Coronary artery (tissue), 2 donors: ENCODE data around the gene SPAG6.

ENCODE experiments used
- DNase-seq: peaks from one replicate; pipeline ENCODE4 v3.0.0-alpha.2; 2017; ENCODE audit warnings: low spot score
- H3K27ac ChIP-seq, 2 donors: fragments of 200-600 bp; sonication (generic); one replicate each; pipeline ENCODE4 v1.5.1; 2016 to 2019
- H3K4me3 ChIP-seq: fragments of 200-600 bp; sonication (generic); 2 replicates; pipeline ENCODE4 v1.5.1; 2016; ENCODE audit warnings: mild to moderate bottlenecking, moderate library complexity
- TF ChIP-seq, protein P1 (sequence below): fragments of 200-600 bp; sonication (generic); IDR thresholded peaks from one replicate; pipeline ENCODE4 v1.5.1; 2019; ENCODE audit warnings: antibody characterized with exemption

The SPAG6 gene

DNA sequence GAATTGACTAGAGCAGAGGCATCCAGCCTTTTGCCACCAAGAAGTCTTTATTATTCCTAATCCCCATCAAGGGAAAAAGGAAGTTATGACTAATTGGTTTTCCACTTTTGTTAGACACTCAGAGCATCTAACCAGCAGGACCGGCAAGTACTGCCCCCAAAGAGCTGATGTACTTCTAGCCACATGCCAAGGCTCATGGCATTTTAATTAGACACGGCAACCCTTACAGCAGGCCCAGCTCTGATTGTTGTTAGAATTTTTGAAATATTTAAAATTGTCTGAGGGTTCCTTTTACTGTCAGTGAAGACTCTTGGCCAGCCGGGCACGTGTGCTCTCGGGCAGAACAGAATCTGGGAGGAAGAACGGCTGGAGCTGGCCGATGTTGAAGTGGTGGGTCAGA, 114.8 kb downstream of the SPAG6 start:
- TF ChIP-seq, protein P1, sequence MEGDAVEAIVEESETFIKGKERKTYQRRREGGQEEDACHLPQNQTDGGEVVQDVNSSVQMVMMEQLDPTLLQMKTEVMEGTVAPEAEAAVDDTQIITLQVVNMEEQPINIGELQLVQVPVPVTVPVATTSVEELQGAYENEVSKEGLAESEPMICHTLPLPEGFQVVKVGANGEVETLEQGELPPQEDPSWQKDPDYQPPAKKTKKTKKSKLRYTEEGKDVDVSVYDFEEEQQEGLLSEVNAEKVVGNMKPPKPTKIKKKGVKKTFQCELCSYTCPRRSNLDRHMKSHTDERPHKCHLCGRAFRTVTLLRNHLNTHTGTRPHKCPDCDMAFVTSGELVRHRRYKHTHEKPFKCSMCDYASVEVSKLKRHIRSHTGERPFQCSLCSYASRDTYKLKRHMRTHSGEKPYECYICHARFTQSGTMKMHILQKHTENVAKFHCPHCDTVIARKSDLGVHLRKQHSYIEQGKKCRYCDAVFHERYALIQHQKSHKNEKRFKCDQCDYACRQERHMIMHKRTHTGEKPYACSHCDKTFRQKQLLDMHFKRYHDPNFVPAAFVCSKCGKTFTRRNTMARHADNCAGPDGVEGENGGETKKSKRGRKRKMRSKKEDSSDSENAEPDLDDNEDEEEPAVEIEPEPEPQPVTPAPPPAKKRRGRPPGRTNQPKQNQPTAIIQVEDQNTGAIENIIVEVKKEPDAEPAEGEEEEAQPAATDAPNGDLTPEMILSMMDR: no peak

DNA sequence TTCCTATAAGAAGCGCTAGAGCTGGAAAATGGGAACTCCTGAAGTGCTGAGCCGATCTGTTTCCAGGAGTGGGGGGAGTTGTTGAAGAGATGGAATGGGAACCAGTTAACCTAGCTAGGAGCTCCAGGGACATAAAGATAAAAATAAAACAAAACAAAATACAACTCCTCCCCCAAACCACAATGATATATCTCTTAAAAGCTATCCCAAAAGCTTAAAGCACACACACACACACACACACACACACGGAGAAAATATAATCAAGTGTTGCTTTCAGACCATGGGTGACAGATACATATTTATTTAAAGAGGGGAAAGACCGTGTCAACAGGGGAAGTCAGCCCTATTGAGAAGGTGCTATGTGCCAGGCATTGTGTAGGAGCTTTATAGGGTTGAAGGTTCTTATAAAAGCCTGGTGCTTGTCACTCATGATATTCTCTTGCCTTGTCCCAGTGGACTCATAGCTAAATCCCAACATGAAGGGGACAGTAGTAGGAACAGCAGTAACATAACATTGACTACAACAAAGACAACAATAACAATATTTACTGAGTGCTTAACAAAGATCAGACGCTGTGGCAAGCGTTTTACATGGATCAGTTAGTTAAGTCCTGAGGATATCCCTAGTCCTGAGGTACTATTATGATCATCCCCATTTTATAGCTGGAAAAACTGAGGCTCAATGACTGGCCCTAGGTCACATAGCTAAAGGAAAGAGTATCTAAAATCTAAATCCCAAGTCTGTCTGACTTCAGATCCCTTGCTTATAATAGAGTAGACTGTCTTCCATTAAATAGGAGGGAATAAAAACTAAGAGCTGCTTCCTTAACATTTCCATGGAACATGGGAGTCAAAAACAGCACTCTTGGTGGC, 115.5 kb downstream of the SPAG6 start:
- no peak for DNase-seq
- TF ChIP-seq, protein P1: no peak

More for the DNA sequence above, 114.8 kb downstream of the SPAG6 start:
- no peak overlapping the region for H3K27ac ChIP-seq
- no peak for DNase-seq
- H3K4me3 ChIP-seq: no peak overlapping the region

DNA sequence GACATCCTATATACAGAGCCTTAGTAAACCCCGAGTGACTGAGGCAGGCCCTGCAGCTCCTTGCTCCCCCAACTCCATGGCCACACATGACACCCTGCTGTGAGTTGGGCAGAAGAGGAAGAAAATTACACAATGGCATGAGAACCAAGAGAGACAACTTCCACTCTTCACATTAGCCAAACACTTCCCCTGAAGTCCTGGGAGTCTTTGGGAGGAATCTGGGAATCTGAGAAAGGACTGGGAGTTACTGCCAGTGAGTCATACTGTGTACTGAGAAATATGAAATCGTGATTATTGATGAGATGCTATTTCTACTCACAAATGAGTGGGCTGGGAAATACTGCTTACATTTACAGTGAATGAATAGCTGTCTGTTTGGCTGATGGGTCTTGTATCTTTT, 116.6 kb downstream of the SPAG6 start:
- no peak for DNase-seq
- TF ChIP-seq, protein P1: no peak
- H3K4me3 ChIP-seq: no peak overlapping the region
- H3K27ac ChIP-seq: no peak overlapping the region

More for the DNA sequence above, 115.5 kb downstream of the SPAG6 start:
- Histone ChIP-seq H3K27ac (no peak overlapping the region), H3K4me3 (no peak overlapping the region)

DNA sequence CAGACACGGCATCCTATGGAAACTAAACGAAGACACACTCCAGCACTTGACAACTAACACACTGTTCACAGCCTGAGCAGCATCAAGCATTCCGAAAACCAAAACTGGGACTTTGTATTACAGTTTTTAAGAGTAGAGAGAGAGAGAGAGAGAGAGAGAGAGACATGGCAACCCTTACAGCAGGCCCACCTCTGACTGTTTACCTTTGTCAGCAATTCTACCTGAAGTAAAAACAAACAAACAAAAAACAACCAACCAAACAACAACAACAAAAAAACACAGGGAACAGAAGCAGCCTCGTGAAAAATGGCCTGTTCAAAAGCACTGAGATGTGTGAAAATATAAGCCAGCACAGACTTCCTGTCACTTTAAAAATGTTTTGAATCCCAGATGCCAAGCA, 118.0 kb downstream of the SPAG6 start:
- DNase-seq: no peak

DNA sequence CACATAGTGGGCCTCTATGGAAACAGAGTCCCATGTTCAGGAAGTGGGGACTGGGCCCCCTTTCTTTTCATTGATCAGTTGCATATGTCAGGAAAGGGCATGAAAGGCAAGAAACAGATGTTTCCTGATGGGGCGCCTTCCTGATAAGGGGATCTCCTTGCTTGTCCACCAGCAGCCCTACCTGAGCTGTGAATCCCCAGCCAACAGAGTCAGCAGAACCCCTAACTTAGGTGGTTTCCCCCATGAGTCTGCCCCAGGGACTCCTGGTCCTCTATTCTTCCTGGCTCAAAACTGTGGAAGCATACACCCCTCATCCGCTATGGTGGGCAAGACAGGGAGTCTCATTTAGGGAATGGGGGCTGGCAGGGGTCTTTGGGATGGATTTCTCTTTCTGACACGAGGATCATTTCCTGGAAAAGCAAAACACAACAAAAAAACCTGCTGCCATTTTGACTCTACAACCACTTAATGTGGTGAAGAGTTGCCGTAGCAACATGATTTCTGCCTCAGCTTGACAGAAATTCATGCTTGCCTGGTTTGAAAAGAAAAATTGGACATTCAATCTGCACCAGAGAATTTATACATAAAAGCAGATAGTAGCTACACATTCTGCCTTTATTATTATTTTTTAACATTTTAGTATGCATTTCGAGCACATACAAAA, 119.8 kb downstream of the SPAG6 start:
- TF ChIP-seq, protein P1: no peak
- no peak overlapping the region for H3K4me3 ChIP-seq
- no peak overlapping the region for H3K27ac ChIP-seq
- no peak for DNase-seq

More for the DNA sequence above, 118.0 kb downstream of the SPAG6 start:
- Histone ChIP-seq H3K27ac (no peak overlapping the region), H3K4me3 (no peak overlapping the region)
- TF ChIP-seq, protein P1: no peak

DNA sequence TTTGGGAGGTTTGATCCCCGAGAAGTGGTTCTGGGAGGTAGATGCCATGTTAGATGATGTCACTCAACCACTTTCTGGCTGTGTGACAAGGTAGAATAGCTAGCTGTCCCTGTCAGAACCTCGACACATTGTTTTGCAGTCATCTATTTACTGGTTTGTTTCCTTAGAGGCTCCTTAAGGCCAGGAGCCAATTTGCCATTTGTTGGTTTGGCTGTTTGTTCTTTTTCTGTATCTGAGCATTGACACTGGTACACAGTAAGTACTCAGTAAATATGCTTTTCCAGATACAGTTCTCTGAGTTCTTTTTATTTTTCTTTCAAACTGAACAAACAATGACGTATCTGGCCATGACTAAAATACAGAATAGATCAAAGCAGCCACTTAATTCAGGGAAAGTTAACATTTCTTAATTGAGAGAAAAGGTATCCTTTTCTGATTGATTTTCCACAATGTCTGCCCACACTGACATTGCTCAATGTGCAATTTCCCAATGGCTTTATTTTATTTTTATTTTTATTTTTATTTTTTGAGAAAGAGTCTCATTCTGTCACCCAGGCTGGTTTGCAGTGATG, 121.6 kb downstream of the SPAG6 start:
- TF ChIP-seq, protein P1: no peak
- H3K27ac ChIP-seq: no peak overlapping the region
- no peak for DNase-seq
- no peak overlapping the region for H3K4me3 ChIP-seq
